D721Med (cell line): ENCODE results near the gene SPEF1.

Experiments used
- DNase-seq: peaks from one replicate; pipeline ENCODE4 v3.0.0; 2011; ENCODE audit warnings: low spot score; ENCODE audit not compliant: insufficient read length
- FAIRE-seq: peaks from 2 replicates; lab custom pipeline; 2011; peaks lifted over from hg19 to GRCh38; lab: Jason Lieb, UNC
- CTCF ChIP-seq: IDR thresholded peaks from 2 replicates; pipeline ENCODE4 v1.5.1; 2012; ENCODE audit warnings: mild to moderate bottlenecking, control low read depth; ENCODE audit not compliant: insufficient read depth; ENCODE audit errors: missing control alignments

SPEF1 gene

GRCh38 chr20:3813848-3814581 is 32.8 kb upstream of the SPEF1 start:
- no peak for FAIRE-seq
- TF ChIP-seq CTCF: no peak
- DNase-seq: no peak

- no peak for DNase-seq
- FAIRE-seq: no peak
- no peak for TF ChIP-seq CTCF
Measured at GRCh38 chr20:3812975-3813847, 32.0 kb upstream of the SPEF1 start.

- FAIRE-seq (no peak), DNase-seq (no peak)
- TF ChIP-seq CTCF: no peak
Measured at GRCh38 chr20:3812259-3812681, 31.0 kb upstream of the SPEF1 start.

GRCh38 chr20:3811467-3812258 is 30.4 kb upstream of the SPEF1 start:
- no peak for DNase-seq
- no peak for FAIRE-seq
- no peak for TF ChIP-seq CTCF

DNA sequence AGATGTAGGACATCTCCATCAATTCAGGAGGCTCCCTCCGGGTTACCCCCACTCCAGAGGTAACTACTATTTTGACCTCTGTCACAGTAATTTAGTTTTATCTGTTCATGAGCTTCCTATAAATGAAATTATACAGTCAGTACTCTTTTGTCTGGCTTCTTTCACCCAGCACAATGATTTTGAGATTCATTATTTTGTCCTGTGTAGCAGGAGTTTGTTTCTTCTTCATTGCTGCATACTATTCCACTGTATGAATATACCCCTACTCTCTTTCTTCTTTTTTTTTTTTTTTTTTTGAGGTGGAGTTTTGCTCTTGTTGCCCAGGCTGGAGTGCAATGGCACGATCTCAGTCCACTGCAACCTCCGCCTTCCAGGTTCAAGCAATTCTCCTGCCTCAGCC is 27.3 kb upstream of the SPEF1 start:
- TF ChIP-seq CTCF: no peak
- no peak for DNase-seq
- no peak for FAIRE-seq

DNA sequence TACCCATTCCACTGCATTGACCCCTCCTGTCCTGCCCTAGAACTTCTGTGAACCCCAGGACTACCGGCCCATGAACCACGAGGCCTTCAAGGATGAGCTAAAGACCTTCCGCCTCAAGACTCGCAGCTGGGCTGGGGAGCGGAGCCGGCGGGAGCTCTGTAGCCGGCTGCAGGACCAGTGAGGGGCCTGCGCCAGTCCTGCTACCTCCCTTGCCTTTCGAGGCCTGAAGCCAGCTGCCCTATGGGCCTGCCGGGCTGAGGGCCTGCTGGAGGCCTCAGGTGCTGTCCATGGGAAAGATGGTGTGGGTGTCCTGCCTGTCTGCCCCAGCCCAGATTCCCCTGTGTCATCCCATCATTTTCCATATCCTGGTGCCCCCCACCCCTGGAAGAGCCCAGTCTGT is 23.5 kb upstream of the SPEF1 start:
- DNase-seq (no peak), FAIRE-seq (no peak)
- TF ChIP-seq CTCF: no peak
